Endothelial cell of umbilical vein (primary cell): ENCODE data around the gene IL34. TPM values are rescaled to one million over a fixed set of nuclear protein-coding genes. Genes with fewer than 3 reads are reported as not detected.

Experiments
- BruUV-seq: library from RNA; stranded (reverse); fragments of 400-500 nt; replicated peaks from 2 replicates; lab custom pipeline; 2021; lab: Mats Ljungman, UMichigan
- CTCF ChIA-PET: fragments of 300-600, 350-600 bp; sonication (Branson Sonifier 250); formaldehyde crosslinking; loops from one replicate; lab custom pipeline; 2021; ENCODE audit warnings: antibody characterized with exemption, inconsistent platforms; lab: Charles Lee
- POLR2A ChIA-PET: fragments of 300-600, 350-600 bp; sonication (Branson Sonifier 250); formaldehyde crosslinking; loops from one replicate; lab custom pipeline; 2021; ENCODE audit warnings: antibody characterized with exemption, inconsistent platforms; lab: Charles Lee
- DNase-seq: peaks from one replicate; pipeline ENCODE4 v3.0.0-alpha.2; 2011; ENCODE audit warnings: low read depth, low spot score
- FAIRE-seq: peaks from 2 replicates; lab custom pipeline; 2011; peaks lifted over from hg19 to GRCh38; lab: Jason Lieb, UNC
- H2AFZ ChIP-seq: 2 replicates; pipeline ENCODE4 v1.6.0; 2012; ENCODE audit warnings: low read depth, low read length, control low read depth, inconsistent platforms
- H3K27ac ChIP-seq: 2 replicates; pipeline ENCODE4 v1.5.1; 2011; ENCODE audit warnings: low read depth, mild to moderate bottlenecking, control low read depth, low read length, moderate library complexity; ENCODE audit not compliant: insufficient read depth
- H3K27me3 ChIP-seq, 2 experiments: 2 replicates each; pipeline versions ENCODE4 v1.6.0 to v1.6.1; 2011; ENCODE audit warnings: low read length in 2 of 2, mixed read lengths in 1 of 2; ENCODE audit not compliant: control insufficient read depth in 2 of 2, insufficient read depth in 2 of 2
- H3K36me3 ChIP-seq, 2 experiments: 2 replicates in 1 of 2; 3 replicates in 1 of 2; pipeline ENCODE4 v1.5.1; 2011; ENCODE audit warnings: low read length in 2 of 2, mild to moderate bottlenecking in 1 of 2, moderate library complexity in 1 of 2; ENCODE audit not compliant: control insufficient read depth in 2 of 2, insufficient read depth in 2 of 2; ENCODE audit errors: extremely low read depth in 1 of 2
- H3K4me1 ChIP-seq: 3 replicates; pipeline ENCODE4 v1.5.1; 2011; ENCODE audit warnings: mild to moderate bottlenecking, low read length; ENCODE audit not compliant: control insufficient read depth, insufficient read depth; ENCODE audit errors: extremely low read depth
- H3K4me2 ChIP-seq: 2 replicates; pipeline ENCODE4 v1.6.1; 2011; ENCODE audit warnings: low read length, control low read depth, mixed read lengths; ENCODE audit not compliant: insufficient read depth
- H3K4me3 ChIP-seq, 3 experiments: fragments of 200-600 bp in 1 of 3; sonication (generic), shearing (Covaris generic) in 1 of 3; replicated peaks in 1 of 3; 2 replicates each; pipeline ENCODE4 v1.5.1; 2011 to 2016; ENCODE audit warnings: control low read depth in 3 of 3, low read length in 3 of 3, mild to moderate bottlenecking in 2 of 3, inconsistent platforms in 1 of 3, low read depth in 1 of 3, moderate library complexity in 1 of 3; ENCODE audit not compliant: insufficient read depth in 1 of 3
- H3K79me2 ChIP-seq: 2 replicates; pipeline ENCODE4 v1.6.0; 2012; ENCODE audit warnings: low read length, inconsistent platforms; ENCODE audit not compliant: control insufficient read depth, insufficient read depth
- H3K9ac ChIP-seq: replicated peaks from 2 replicates; pipeline ENCODE3; 2011; ENCODE audit warnings: low read length, control low read depth; ENCODE audit not compliant: insufficient read depth; ENCODE audit errors: extremely low read depth
- H3K9me1 ChIP-seq: replicated peaks from 3 replicates; pipeline ENCODE4 v1.6.0; 2011; ENCODE audit warnings: mild to moderate bottlenecking, low read length; ENCODE audit not compliant: control insufficient read depth, insufficient read depth; ENCODE audit errors: extremely low read depth
- H3K9me3 ChIP-seq: replicated peaks from 2 replicates; pipeline ENCODE4 v1.5.1; 2012; ENCODE audit warnings: low read length, inconsistent platforms; ENCODE audit not compliant: control insufficient read depth, insufficient read depth
- H4K20me1 ChIP-seq: replicated peaks from 2 replicates; pipeline ENCODE3; 2011; ENCODE audit warnings: mild to moderate bottlenecking, low read length; ENCODE audit not compliant: control insufficient read depth, insufficient read depth; ENCODE audit errors: extremely low read depth
- CTCF ChIP-seq, 2 donors: IDR thresholded peaks; 1 replicate in 1 of 2; 2 replicates in 1 of 2; pipeline ENCODE4 v1.5.1; 2011; ENCODE audit warnings: low read length in 2 of 2, mild to moderate bottlenecking in 2 of 2, moderate library complexity in 2 of 2, control low read depth in 1 of 2, inconsistent platforms in 1 of 2, low read depth in 1 of 2; ENCODE audit not compliant: insufficient read depth in 1 of 2; ENCODE audit errors: extremely low read depth in 1 of 2
- EZH2 ChIP-seq: IDR thresholded peaks from 2 replicates; pipeline ENCODE4 v1.6.1; 2012; ENCODE audit warnings: borderline replicate concordance, low read depth, mild to moderate bottlenecking, moderate library complexity, low read length, inconsistent platforms; ENCODE audit not compliant: severe bottlenecking
- FOS ChIP-seq: IDR thresholded peaks from 2 replicates; pipeline ENCODE4 v1.6.1; 2011; ENCODE audit warnings: mild to moderate bottlenecking, low read length, moderate library complexity, borderline replicate concordance; ENCODE audit not compliant: insufficient read depth
- GATA2 ChIP-seq: IDR thresholded peaks from 2 replicates; pipeline ENCODE4 v1.7.0; 2011; ENCODE audit warnings: low read depth, mild to moderate bottlenecking, moderate library complexity, mixed read lengths, low read length; ENCODE audit not compliant: insufficient read length, insufficient read depth
- JUN ChIP-seq: IDR thresholded peaks from 2 replicates; pipeline ENCODE4 v1.6.1; 2011; ENCODE audit warnings: borderline replicate concordance, low read depth; ENCODE audit not compliant: insufficient read length, insufficient read depth
- MYC ChIP-seq: IDR thresholded peaks from one replicate; pipeline ENCODE4 v1.6.1; 2011; ENCODE audit warnings: mild to moderate bottlenecking, low read depth, low read length
- POLR2A ChIP-seq: IDR thresholded peaks from 2 replicates; pipeline ENCODE4 v1.6.1; 2012; ENCODE audit warnings: low read depth, mild to moderate bottlenecking, control low read depth, low read length
- POLR2AphosphoS5 ChIP-seq: IDR thresholded peaks from 2 replicates; pipeline ENCODE4 v1.6.1; 2012; ENCODE audit warnings: low read depth, mild to moderate bottlenecking, control low read depth, low read length, moderate library complexity; ENCODE audit not compliant: insufficient read depth
- dilution Hi-C: fragments of 300-500 bp; cut with MboI; formaldehyde crosslinking; loops from one replicate; pipeline ENCODE4 v1.15.0; 2019; ENCODE audit warnings: low sequenced_read_pairs; ENCODE audit not compliant: extremely low pct_ligation_motif_present
- intact Hi-C: fragments of 100-400 bp; cut with micrococcal nuclease; formaldehyde crosslinking; loops from one replicate; pipeline ENCODE4 v1.10.0; 2022
- polyA plus RNA-seq, 4 experiments: library from polyadenylated mRNA; depleted of rRNA in 3 of 4; stranded (reverse) in 3 of 4; unstranded in 1 of 4; fragments of >200 nt; gene quantifications; 2 replicates each; pipeline versions ENCODE4 v1.2.1 to v1.2.3, GENCODE V29; 2011 to 2012; ENCODE audit warnings: missing spikeins in 1 of 4
- total RNA-seq: library from RNA; stranded (reverse); gene quantifications from 2 replicates; pipeline ENCODE4 v1.2.3, GENCODE V29; 2021
- TF ChIP-seq, protein P1 (sequence below): IDR thresholded peaks from 2 replicates; pipeline ENCODE4 v1.6.1; 2011; ENCODE audit not compliant: insufficient read depth, insufficient read length

The IL34 gene
- total and polyA plus RNA-seq, 2 donors (not counting 3 experiments of a cell fraction or from before 2014, with no cell fraction given), result 0.88 to 0.97 TPM

DNA sequence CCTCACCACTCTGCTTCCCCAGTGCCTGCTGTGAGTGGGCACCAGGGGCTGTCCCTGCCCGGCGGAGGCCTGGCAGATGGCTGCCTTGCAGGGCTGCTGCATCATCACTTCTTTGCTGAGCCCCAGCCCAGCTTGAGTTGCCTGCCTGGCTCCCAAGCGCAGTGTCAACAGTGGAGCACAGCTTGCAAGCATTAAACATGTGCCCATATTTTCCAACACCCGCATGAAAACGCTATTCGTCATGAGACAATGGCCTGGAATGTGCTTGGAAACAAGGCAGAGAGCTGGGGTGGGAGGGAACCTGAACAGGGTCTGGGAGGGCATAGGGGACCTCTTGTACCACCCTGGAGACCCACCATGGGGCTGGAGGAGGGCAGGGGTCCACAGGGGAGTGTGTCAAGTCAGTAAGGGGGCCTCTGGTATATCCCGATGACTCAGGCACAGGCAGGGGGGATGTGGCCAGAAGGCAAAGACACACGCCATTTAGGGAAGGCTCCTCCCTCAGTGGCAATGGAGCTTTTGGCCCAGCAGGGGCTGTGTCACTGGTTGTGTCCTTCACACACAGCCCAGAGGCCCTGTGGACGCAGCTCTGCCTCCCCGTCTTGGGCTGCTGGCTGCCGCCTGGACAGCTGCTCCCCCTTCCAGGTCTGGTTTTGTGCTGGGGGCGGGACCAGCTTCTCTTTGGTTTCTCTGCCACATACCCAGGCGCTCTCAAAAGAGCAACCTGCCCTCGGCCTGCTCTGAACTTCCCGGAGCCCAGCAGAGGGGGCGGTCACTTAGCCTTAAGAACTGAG lies 56.9 kb downstream of the IL34 start:
- no TSS peak for BruUV-seq
- Histone ChIP-seq H3K9me1 (no peaks in the 10 kb centered on the region), H3K27me3 (no peaks in the 10 kb centered on the region), H2AFZ (no peak overlapping the region), H3K9me3 (no peaks in the 10 kb centered on the region), H3K4me3 (no peak overlapping the region), H3K79me2 (no peaks in the 10 kb centered on the region), H3K4me1 (peaks cover 19% of the 10 kb centered on the region), H3K4me2 (no peak overlapping the region), H4K20me1 (no peaks in the 10 kb centered on the region), H3K9ac (no peak overlapping the region), H3K27ac (no peak overlapping the region), H3K36me3 (no peaks in the 10 kb centered on the region)
- dilution Hi-C loops, result no loop called here
- ChIA-PET POLR2A (no interaction called here), CTCF (interaction anchor here (1.0 to 1.2 kb wide), 5 partner anchors 24 to 184 kb away, joined by 3 to 7 read pairs (median 3); no protein-coding TSS in a partner anchor)
- DNase-seq (no peak), FAIRE-seq (no peak)
- TF ChIP-seq CTCF (IDR thresholded peaks at IDR 0.05; ENCODE audit: extremely low read depth in 1 of 2, insufficient read depth in 1 of 2, low read depth in 1 of 2, low read length in 2 of 2) (no peak), JUN (no peak), POLR2AphosphoS5 (no peak), POLR2A (no peak), MYC (no peak), EZH2 (no peak), FOS (no peak), GATA2 (no peak)
- TF ChIP-seq, protein P1, sequence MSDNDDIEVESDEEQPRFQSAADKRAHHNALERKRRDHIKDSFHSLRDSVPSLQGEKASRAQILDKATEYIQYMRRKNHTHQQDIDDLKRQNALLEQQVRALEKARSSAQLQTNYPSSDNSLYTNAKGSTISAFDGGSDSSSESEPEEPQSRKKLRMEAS, result no peak
- intact Hi-C loops, result no loop called here
